Stimulated activated CD4-positive, alpha-beta T cell treated with anti-CD3 and anti-CD28 coated beads, Interleukin-2, amount 100 ng/mL, for 4 hours (primary cell): ENCODE data around the gene SCG2.

ENCODE experiments used
- DNase-seq: peaks from one replicate; pipeline ENCODE4 v3.0.0-alpha.2; 2020; ENCODE audit warnings: low read depth

The SCG2 gene

GRCh38 chr2:223601932-223602666 is at the start of gene SCG2:
SCG2 (minus strand) TSS chr2:223602361; CDS start chr2:223599282, 3,079 bp downstream.
- DNase-seq, result no peak

GRCh38 chr2:223649554-223650533 is 47.7 kb upstream of the SCG2 start:
- DNase-seq, result no peak

- no peak for DNase-seq
These were observed 46.6 kb upstream of the SCG2 start for GRCh38 chr2:223648755-223649154.

- no peak for DNase-seq
These were observed 45.2 kb upstream of the SCG2 start for GRCh38 chr2:223647258-223647952.

GRCh38 chr2:223644136-223644535 is 42.0 kb upstream of the SCG2 start:
- no peak for DNase-seq

GRCh38 chr2:223643309-223643708 is 41.1 kb upstream of the SCG2 start:
- no peak for DNase-seq

- DNase-seq, result no peak
These were observed 40.3 kb upstream of the SCG2 start for GRCh38 chr2:223642506-223642905.

- DNase-seq, result no peak
These were observed 38.9 kb upstream of the SCG2 start for GRCh38 chr2:223641082-223641481.

- DNase-seq, result no peak
These were observed 32.9 kb upstream of the SCG2 start for GRCh38 chr2:223635080-223635479.

- DNase-seq, result no peak
These were observed 32.1 kb upstream of the SCG2 start for GRCh38 chr2:223634238-223634637.

- DNase-seq, result no peak
These were observed 31.5 kb upstream of the SCG2 start for GRCh38 chr2:223633656-223634055.

GRCh38 chr2:223632826-223633225 is 30.7 kb upstream of the SCG2 start:
- no peak for DNase-seq

GRCh38 chr2:223626716-223627115 is 24.6 kb upstream of the SCG2 start:
- DNase-seq, result no peak

GRCh38 chr2:223625652-223626051 is 23.5 kb upstream of the SCG2 start:
- no peak for DNase-seq

GRCh38 chr2:223621901-223622300 is 19.7 kb upstream of the SCG2 start:
- DNase-seq, result no peak

GRCh38 chr2:223619486-223620129 is 17.4 kb upstream of the SCG2 start:
- no peak for DNase-seq

- DNase-seq, result no peak
These were observed 16.2 kb upstream of the SCG2 start for GRCh38 chr2:223618172-223619035.

- no peak for DNase-seq
These were observed 12.4 kb upstream of the SCG2 start for GRCh38 chr2:223614534-223614933.

- DNase-seq, result no peak
These were observed 11.1 kb upstream of the SCG2 start for GRCh38 chr2:223613017-223613950.

- DNase-seq, result no peak
These were observed 10.3 kb upstream of the SCG2 start for GRCh38 chr2:223612501-223612900.
